Measurements from ENCODE around the gene APOF. TPM values are rescaled to one million over a fixed set of nuclear protein-coding genes. Genes with fewer than 3 reads are reported as not detected.
"Not testable (repeated sequence)": the region's sequence is repeated elsewhere in the genome, so short reads cannot be mapped to it uniquely, and the experiment has no call there.

Gene APOF
- total and polyA plus RNA-seq, 2 of the 8 experiments (the other 6 are each of a cell fraction or from before 2014, with no cell fraction given) = not detected

DNA sequence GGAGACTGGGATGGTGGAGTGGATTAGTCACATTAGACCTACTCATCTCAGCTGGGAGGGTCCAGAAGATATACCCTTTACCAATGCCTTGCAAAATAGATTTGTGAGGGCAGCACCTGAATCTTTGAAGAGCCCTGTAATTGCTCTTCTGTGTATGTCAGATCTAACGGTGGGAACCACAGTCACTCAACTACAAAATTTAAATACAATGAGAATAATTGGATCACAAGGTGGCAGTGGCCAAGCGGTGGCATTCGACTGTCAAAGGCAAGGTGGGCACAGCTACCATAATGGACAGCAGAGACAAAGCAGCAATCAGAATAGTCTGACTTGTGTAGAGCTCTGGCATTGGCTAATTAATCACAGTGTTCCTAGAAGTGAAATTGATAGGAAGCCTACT lies 36.8 kb upstream of the APOF start:
- H2BK12ac ChIP-seq (ENCODE audit: low read depth, low read length); H3K9ac ChIP-seq (replicated peaks in 1 of 4; ENCODE audit: extremely low read depth in 1 of 4, low read depth in 3 of 4, low read length in 3 of 4); CTCF ChIA-PET (ENCODE audit: partially characterized antibody); H2BK15ac ChIP-seq (ENCODE audit: low read length); H2BK20ac ChIP-seq (ENCODE audit: low read length); H3K4me1 ChIP-seq (replicated peaks in 1 of 4; ENCODE audit: control insufficient read depth in 3 of 4, insufficient read depth in 4 of 4, low read length in 3 of 4); H2BK120ac ChIP-seq (replicated peaks; ENCODE audit: low read depth, low read length); H4K5ac ChIP-seq (ENCODE audit: insufficient read length, low read depth, low read length); H2AK5ac ChIP-seq (ENCODE audit: low read depth, low read length); H3K9me3 ChIP-seq (ENCODE audit: insufficient read depth in 2 of 2, low read depth in 1 of 2, low read length in 1 of 2); H3K23ac ChIP-seq (ENCODE audit: insufficient read length); H3K4me3 ChIP-seq (ENCODE audit: extremely low read depth in 1 of 4, insufficient read depth in 2 of 4, low read depth in 3 of 4, low read length in 4 of 4); H3K79me2 ChIP-seq (ENCODE audit: control insufficient read depth in 1 of 2, insufficient read depth in 2 of 2, low read length in 2 of 2); H3K4me2 ChIP-seq (ENCODE audit: insufficient read depth in 1 of 2, low read depth in 2 of 2, low read length in 2 of 2); H3K79me1 ChIP-seq (ENCODE audit: low read depth, low read length); H2AFZ ChIP-seq (ENCODE audit: low read length); H4K91ac ChIP-seq (replicated peaks; ENCODE audit: insufficient read length, low read length); H3K4ac ChIP-seq (replicated peaks; ENCODE audit: insufficient read length, low read depth, low read length); H3K36me3 ChIP-seq (ENCODE audit: control insufficient read depth in 2 of 4, insufficient read depth in 4 of 4, low read length in 3 of 4); H3K56ac ChIP-seq (replicated peaks; ENCODE audit: insufficient read length, low read depth, low read length); H4K20me1 ChIP-seq (replicated peaks in 1 of 2; ENCODE audit: control insufficient read depth in 1 of 2, insufficient read depth in 2 of 2, low read length in 2 of 2); DNase-seq (ENCODE audit: low read depth in 1 of 2, low spot score in 2 of 2); H3K23me2 ChIP-seq (ENCODE audit: low read depth, low read length); H4K8ac ChIP-seq (ENCODE audit: extremely low read depth, insufficient read depth, low read length); FAIRE-seq; H3K27ac ChIP-seq (ENCODE audit: low read depth, low read length); H3K27me3 ChIP-seq (replicated peaks in 1 of 4; ENCODE audit: control insufficient read depth in 3 of 4, extremely low read depth in 1 of 4, insufficient read depth in 3 of 4, low read length in 3 of 4); H2BK5ac ChIP-seq (ENCODE audit: low read depth, low read length); H3K18ac ChIP-seq (ENCODE audit: extremely low read depth, low read length); H3K14ac ChIP-seq (ENCODE audit: insufficient read length); POLR2A ChIA-PET (ENCODE audit: partially characterized antibody): not testable (repeated sequence)
- WGBS, 2 experiments (ENCODE audit: extremely low coverage in 1 of 2, insufficient coverage in 1 of 2, insufficient read length in 1 of 2, insufficient replicate concordance in 2 of 2, low coverage in 1 of 2, low lambda C conversion rate in 2 of 2, missing lambda C conversion rate in 1 of 2) = 88% methylated on average over 3 of the region's 3 CpGs; no CpG with 5 or more reads in 1 of the 2 experiments
